T-cell (primary cell): ENCODE data around the gene TENT4B. TPM values are rescaled to one million over a fixed set of nuclear protein-coding genes. Genes with fewer than 3 reads are reported as not detected.

Source experiments
- ATAC-seq, 4 experiments: fragments of 200-7000 bp in 3 of 4; fragments of 150-1000 bp in 1 of 4; cut with Tn5 transposase; replicated peaks in 1 of 4; 1 replicate in 3 of 4; 2 replicates in 1 of 4; pipeline ENCODE4 v1.10.0; 2021; ENCODE audit warnings: moderate library complexity in 3 of 4, mild to moderate bottlenecking in 2 of 4, moderate number of reproducible peaks in 1 of 4
- CTCF ChIA-PET, 2 donors: fragments of 300-600 bp; sonication (Branson Sonifier 250); formaldehyde crosslinking; loops; one replicate each; lab custom pipeline; 2022; ENCODE audit warnings: antibody characterized with exemption in 2 of 2; lab: Charles Lee
- POLR2A ChIA-PET, 2 donors: fragments of 300-600 bp; sonication (Branson Sonifier 250); formaldehyde crosslinking; loops; one replicate each; lab custom pipeline; 2022; ENCODE audit warnings: antibody characterized with exemption in 2 of 2; lab: Charles Lee
- DNase-seq, 35 experiments: peaks; one replicate each; pipeline versions ENCODE4 v3.0.0 to v3.0.0-alpha.2; 2013 to 2023
- H3K27ac ChIP-seq: one replicate; pipeline ENCODE4 v1.5.1; 2013; ENCODE audit warnings: low read length
- H3K27me3 ChIP-seq, 2 experiments: replicated peaks in 1 of 2; 1 replicate in 1 of 2; 2 replicates in 1 of 2; pipeline versions ENCODE4 v1.6.1 to v1.7.0; 2013; ENCODE audit warnings: low read length in 1 of 2, mixed read lengths in 1 of 2; ENCODE audit not compliant: control insufficient read depth in 2 of 2, insufficient read depth in 2 of 2; ENCODE audit errors: extremely low read depth in 1 of 2
- H3K36me3 ChIP-seq, 2 donors: 1 replicate in 1 of 2; 2 replicates in 1 of 2; pipeline versions ENCODE4 v1.6.1 to v1.7.0; 2013; ENCODE audit warnings: low read length in 1 of 2; ENCODE audit not compliant: control insufficient read depth in 2 of 2, insufficient read depth in 1 of 2; ENCODE audit errors: extremely low read depth in 1 of 2
- H3K4me1 ChIP-seq, 2 experiments: 1 replicate in 1 of 2; 2 replicates in 1 of 2; pipeline versions ENCODE4 v1.6.1 to v1.7.0; 2013; ENCODE audit warnings: low read length in 2 of 2, mixed read lengths in 1 of 2; ENCODE audit not compliant: insufficient read depth in 2 of 2, control insufficient read depth in 1 of 2; ENCODE audit errors: extremely low read depth in 1 of 2
- H3K4me3 ChIP-seq, 2 donors: 1 replicate in 1 of 2; 2 replicates in 1 of 2; pipeline versions ENCODE4 v1.5.1 to v1.7.0; 2013; ENCODE audit warnings: mild to moderate bottlenecking in 2 of 2, low read length in 1 of 2, moderate library complexity in 1 of 2; ENCODE audit not compliant: control insufficient read depth in 1 of 2; ENCODE audit errors: extremely low read depth in 1 of 2
- H3K9me3 ChIP-seq: 2 replicates; pipeline ENCODE4 v1.7.0; 2013
- H3K27ac Mint-ChIP-seq, 2 donors: one replicate each; pipeline ENCODE4 v1.8.0; 2020 to 2021; ENCODE audit warnings: mild to moderate bottlenecking in 2 of 2, mixed read lengths in 2 of 2
- H3K27me3 Mint-ChIP-seq, 2 donors: one replicate each; pipeline ENCODE4 v1.8.0; 2021 to 2022; ENCODE audit warnings: mixed read lengths in 2 of 2
- H3K36me3 Mint-ChIP-seq: one replicate; pipeline ENCODE4 v1.8.0; 2021; ENCODE audit warnings: mixed read lengths
- H3K4me1 Mint-ChIP-seq, 3 donors: one replicate each; pipeline ENCODE4 v1.8.0; 2020 to 2022; ENCODE audit warnings: mixed read lengths in 3 of 3, mild to moderate bottlenecking in 1 of 3
- H3K4me3 Mint-ChIP-seq, 3 donors: one replicate each; pipeline ENCODE4 v1.8.0; 2020 to 2022; ENCODE audit warnings: mild to moderate bottlenecking in 3 of 3, mixed read lengths in 3 of 3, moderate library complexity in 3 of 3
- H3K9me3 Mint-ChIP-seq, 3 donors: one replicate each; pipeline ENCODE4 v1.8.0; 2020 to 2022; ENCODE audit warnings: mixed read lengths in 3 of 3
- WGBS: methylation state at CpG from one replicate; pipeline ENCODE4 v1.1.5; 2013; ENCODE audit warnings: missing lambda C conversion rate; ENCODE audit not compliant: insufficient coverage; 5-methylcytosine and 5-hydroxymethylcytosine counted together
- total RNA-seq, 35 experiments: library from RNA in 6 of 35; stranded (reverse) in 6 of 35; fragments of 120-200 nt in 1 of 35; gene quantifications; one replicate each; pipeline versions ENCODE4 v1.2.1 to v1.2.4 and lab custom pipeline; 2013 to 2026

TENT4B gene
- total RNA-seq, 5 donors from 2014 or later (not counting 1 experiment from before 2014, with no cell fraction given), result 20.2 to 31.9 (median 20.9) TPM

DNA sequence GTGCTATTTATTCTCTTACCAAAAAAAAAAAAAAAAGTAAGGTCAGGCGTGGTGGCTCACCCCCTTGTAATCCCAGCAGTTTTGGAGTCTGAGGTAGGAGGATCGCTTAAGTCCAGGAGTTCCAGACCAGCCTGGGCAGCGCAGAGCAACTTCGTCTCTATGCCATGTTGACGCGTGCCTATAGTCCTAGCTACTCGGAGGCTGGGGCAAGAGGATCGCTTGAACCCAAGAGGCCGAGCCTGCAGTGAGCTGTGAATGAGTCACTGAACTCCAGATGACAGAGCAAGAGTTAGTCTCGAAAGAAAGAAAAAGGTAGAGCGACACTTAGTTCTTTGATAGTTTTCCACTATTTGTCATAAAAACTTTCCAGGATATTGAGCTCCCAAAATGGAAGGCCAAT is 1.4 kb upstream of the TENT4B start:
- peak overlapping the region; percentile 85 for H3K27ac ChIP-seq
- H3K4me3 Mint-ChIP-seq, result peak overlapping the region; percentile 87 to 92 (median 89)
- no peaks in the 10 kb centered on the region for H3K9me3 ChIP-seq
- peak in 2 of 35 experiments; percentile 14 to 17 for DNase-seq
- no peak for ATAC-seq
- no peaks in the 10 kb centered on the region for H3K27me3 Mint-ChIP-seq
- H3K36me3 Mint-ChIP-seq, result no peaks in the 10 kb centered on the region
- H3K4me1 ChIP-seq, result peaks cover 19 to 36% of the 10 kb centered on the region in 2 experiments
- ChIA-PET POLR2A (interaction anchor here in 1 of 2 donors (0.6 to 1.0 kb wide), 3 partner anchors 15 to 59 kb away, joined by 3 to 7 read pairs (median 3); no protein-coding TSS in a partner anchor), CTCF (interaction anchor here (0.6 to 1.6 kb wide), 6 partner anchors 13 to 292 kb away, joined by 3 to 9 read pairs (median 4); partner anchors contain the start of genes CNEP1R1 (in 1 of the 2) and HEATR3 (in 1 of the 2))
- no peaks in the 10 kb centered on the region for H3K36me3 ChIP-seq
- WGBS, result 74% methylated on average over 9 of the region's 11 CpGs
- no peaks in the 10 kb centered on the region for H3K9me3 Mint-ChIP-seq
- H3K4me1 Mint-ChIP-seq, result peaks cover 30 to 34% (median 32%) of the 10 kb centered on the region in 3 donors
- peak overlapping the region; percentile 62 to 98 for H3K4me3 ChIP-seq
- no peaks in the 10 kb centered on the region for H3K27me3 ChIP-seq
- H3K27ac Mint-ChIP-seq, result peak overlapping the region; percentile 98 to 99

DNA sequence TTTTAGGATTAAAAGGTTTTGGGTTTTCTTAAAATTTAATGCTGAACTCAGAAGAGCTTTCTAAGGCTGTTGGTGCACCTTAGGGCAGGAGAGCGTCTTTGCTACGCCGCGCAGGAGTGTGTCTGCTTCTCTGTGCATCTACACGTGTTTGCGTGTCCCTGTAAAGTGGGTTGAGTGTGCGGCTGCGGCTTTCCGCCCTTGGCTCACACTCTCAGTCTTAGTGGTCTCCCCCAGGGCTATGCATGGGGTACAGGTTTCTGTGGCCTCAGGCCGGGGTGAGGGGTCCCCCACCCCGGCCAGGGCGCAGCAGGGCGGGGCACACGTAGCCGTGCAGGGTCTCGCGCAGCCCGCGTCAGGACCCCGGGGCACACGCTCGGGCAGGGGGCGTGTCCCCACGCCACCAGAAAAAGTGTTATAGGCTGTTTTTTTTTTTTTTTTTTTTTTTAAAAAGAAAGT is 727 bp upstream of the TENT4B start:
- H3K27ac ChIP-seq, result peak overlapping the region; percentile 85
- Mint-ChIP-seq H3K27me3 (no peaks in the 10 kb centered on the region), H3K27ac (peak overlapping the region; percentile 98 to 99), H3K9me3 (no peaks in the 10 kb centered on the region), H3K4me1 (peaks cover 36 to 40% (median 37%) of the 10 kb centered on the region in 3 donors), H3K36me3 (peaks cover 3% of the 10 kb centered on the region), H3K4me3 (peak overlapping the region; percentile 87 to 92 (median 89))
- DNase-seq (peak; percentile 45 to 83 (median 64)), ATAC-seq (peak; percentile 30 to 56 (median 42))
- H3K27me3 ChIP-seq, result no peaks in the 10 kb centered on the region
- POLR2A ChIA-PET, result interaction anchor here (0.6 to 1.0 kb wide), 4 partner anchors 16 to 594 kb away, joined by 3 to 4 read pairs (median 3); no protein-coding TSS in a partner anchor
- no peaks in the 10 kb centered on the region for H3K9me3 ChIP-seq
- WGBS, result 3% methylated on average over 17 of the region's 24 CpGs
- peaks cover 21 to 36% of the 10 kb centered on the region in 2 experiments for H3K4me1 ChIP-seq
- peak overlapping the region; percentile 62 to 98 for H3K4me3 ChIP-seq
- CTCF ChIA-PET, result interaction anchor here (0.6 to 1.6 kb wide), 4 partner anchors 51 to 127 kb away, joined by 3 to 9 read pairs (median 4); partner anchors contain the start of genes CNEP1R1 (in 1 of the 2) and HEATR3 (in 1 of the 2)
- H3K36me3 ChIP-seq, result no peaks in the 10 kb centered on the region

- H3K27me3 Mint-ChIP-seq, result no peaks in the 10 kb centered on the region
- Histone ChIP-seq H3K4me1 (peaks cover 24 to 36% of the 10 kb centered on the region in 2 experiments), H3K36me3 (no peaks in the 10 kb centered on the region), H3K4me3 (peak overlapping the region; percentile 54 to 66), H3K9me3 (no peaks in the 10 kb centered on the region), H3K27ac (peak overlapping the region; percentile 23), H3K27me3 (no peaks in the 10 kb centered on the region)
- peaks cover 6% of the 10 kb centered on the region for H3K36me3 Mint-ChIP-seq
- H3K27ac Mint-ChIP-seq, result peak overlapping the region in 1 of 2 donors; percentile 34
- H3K9me3 Mint-ChIP-seq, result no peaks in the 10 kb centered on the region
- CTCF ChIA-PET, result no interaction called here
- ATAC-seq (peak in 3 of 4 experiments; percentile 4), DNase-seq (peak in 11 of 35 experiments; percentile 3 to 38 (median 22))
- 1% methylated on average over 80 of the region's 89 CpGs for WGBS
- POLR2A ChIA-PET, result no interaction called here
- H3K4me3 Mint-ChIP-seq, result peak overlapping the region; percentile 80 to 90 (median 87)
- H3K4me1 Mint-ChIP-seq, result peaks cover 44 to 51% (median 47%) of the 10 kb centered on the region in 3 donors
Measured at GRCh38 chr16:50153596-50154419, 702 bp downstream of the TENT4B start.

- H3K9me3 Mint-ChIP-seq, result no peaks in the 10 kb centered on the region
- Histone ChIP-seq H3K4me1 (peaks cover 24 to 40% of the 10 kb centered on the region in 2 experiments), H3K27me3 (no peaks in the 10 kb centered on the region), H3K36me3 (no peaks in the 10 kb centered on the region), H3K9me3 (no peaks in the 10 kb centered on the region), H3K4me3 (peak overlapping the region; percentile 54 to 66), H3K27ac (peak overlapping the region; percentile 23)
- peaks cover 8% of the 10 kb centered on the region for H3K36me3 Mint-ChIP-seq
- ChIA-PET CTCF (interaction anchor here in 1 of 2 donors (0.6 to 1.7 kb wide), 3 partner anchors 42 to 130 kb away, joined by 3 to 7 read pairs (median 3); partner anchors contain the start of gene CNEP1R1), POLR2A (interaction anchor here (0.6 to 0.7 kb wide), 4 partner anchors 22 to 136 kb away, joined by 3 to 16 read pairs (median 6); no protein-coding TSS in a partner anchor)
- no peaks in the 10 kb centered on the region for H3K27me3 Mint-ChIP-seq
- ATAC-seq, result no peak
- H3K4me3 Mint-ChIP-seq, result peak overlapping the region; percentile 80 to 90 (median 87)
- peak overlapping the region; percentile 60 to 63 for H3K27ac Mint-ChIP-seq
- H3K4me1 Mint-ChIP-seq, result peaks cover 50 to 57% (median 53%) of the 10 kb centered on the region in 3 donors
- peak in 1 of 35 experiments; percentile 36 for DNase-seq
- 12% methylated on average over 5 of the region's 10 CpGs for WGBS
Measured at GRCh38 chr16:50154420-50154950, 1.4 kb downstream of the TENT4B start.

DNA sequence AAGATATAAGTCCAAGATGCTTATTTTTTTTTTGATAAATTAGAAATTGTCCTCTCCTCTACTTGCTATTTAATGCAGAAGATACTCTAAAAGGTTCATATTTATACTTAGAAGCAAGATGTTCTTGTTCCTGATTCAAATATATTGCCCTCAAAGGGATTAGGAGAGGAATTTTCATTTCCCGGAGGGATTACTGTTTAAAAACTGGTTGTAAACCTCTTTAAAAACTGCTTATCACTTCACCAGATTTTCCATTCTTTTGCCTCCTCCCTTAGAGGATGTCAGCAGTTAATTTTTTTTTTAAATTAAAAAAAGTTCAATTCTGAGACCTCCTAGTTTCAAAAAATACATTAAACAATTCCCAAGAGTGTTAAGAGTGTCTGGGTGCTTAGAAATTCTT is 2.8 kb downstream of the TENT4B start:
- DNase-seq, result no peak
- WGBS, result no CpG with 5 or more reads among the region's 1 CpG
- Histone ChIP-seq H3K27me3 (no peaks in the 10 kb centered on the region), H3K9me3 (no peaks in the 10 kb centered on the region), H3K4me3 (peak overlapping the region; percentile 8 to 66), H3K27ac (no peak overlapping the region), H3K36me3 (no peaks in the 10 kb centered on the region), H3K4me1 (peaks cover 28 to 50% of the 10 kb centered on the region in 2 experiments)
- no peaks in the 10 kb centered on the region for H3K9me3 Mint-ChIP-seq
- peaks cover 65 to 72% (median 68%) of the 10 kb centered on the region in 3 donors for H3K4me1 Mint-ChIP-seq
- no peak for ATAC-seq
- POLR2A ChIA-PET, result interaction anchor here (0.6 to 1.1 kb wide), 4 partner anchors 10 to 524 kb away, joined by 3 to 4 read pairs (median 3); no protein-coding TSS in a partner anchor
- peak overlapping the region; percentile 80 to 90 (median 87) for H3K4me3 Mint-ChIP-seq
- H3K36me3 Mint-ChIP-seq, result peaks cover 14% of the 10 kb centered on the region
- peak overlapping the region; percentile 60 to 63 for H3K27ac Mint-ChIP-seq
- CTCF ChIA-PET, result interaction anchor here (0.9 to 1.7 kb wide), 4 partner anchors 54 to 171 kb away, joined by 3 to 8 read pairs (median 5); partner anchors contain the start of gene CNEP1R1 (in 1 of the 2)
- no peaks in the 10 kb centered on the region for H3K27me3 Mint-ChIP-seq
